A549 (cell line): ENCODE measurements around the gene PLA2G4B. TPM values are rescaled to one million over a fixed set of nuclear protein-coding genes. Genes with fewer than 3 reads are reported as not detected.

Experiments used
- ATAC-seq, 2 experiments: fragments of 200-7000 bp in 1 of 2; fragments of >200 bp in 1 of 2; cut with Nextera tagmentation in 1 of 2; cut with Tn5 transposase in 1 of 2; 3 replicates each; pipeline versions ENCODE4 v1.8.0 to v1.9.1; 2018 to 2020; ENCODE audit warnings: mild to moderate bottlenecking in 1 of 2, moderate library complexity in 1 of 2
- CTCF ChIA-PET: fragments of 300-600 bp; sonication (Branson Sonifier 250); formaldehyde crosslinking; extraction: SDS; loops from one replicate; lab custom pipeline; 2021; ENCODE audit warnings: antibody characterized with exemption, inconsistent platforms; lab: Yijun Ruan, JAX
- POLR2A ChIA-PET: fragments of 350-600 bp; formaldehyde crosslinking; extraction: SDS; loops from one replicate; lab custom pipeline; 2021; ENCODE audit warnings: antibody characterized with exemption, inconsistent platforms; lab: Yijun Ruan, JAX
- DNase-seq, 2 experiments: peaks; one replicate each; pipeline versions ENCODE4 v3.0.0 to v3.0.0-alpha.2; 2011 to 2016; ENCODE audit warnings: low read depth in 1 of 2, low spot score in 1 of 2
- FAIRE-seq: peaks from 2 replicates; lab custom pipeline; 2011; peaks lifted over from hg19 to GRCh38; lab: Jason Lieb, UNC
- H3K27ac ChIP-seq, 2 experiments: fragments of >200 bp; sonication (Bioruptor Twin); formaldehyde crosslinking; 3 replicates each; pipeline ENCODE4 v1.5.1; 2016 to 2017
- H3K4me1 ChIP-seq: fragments of >200 bp; sonication (Bioruptor Twin); formaldehyde crosslinking; 3 replicates; pipeline ENCODE4 v1.6.1; 2016
- H3K4me2 ChIP-seq: fragments of >200 bp; sonication (Bioruptor Twin); formaldehyde crosslinking; 3 replicates; pipeline ENCODE4 v1.6.1; 2016
- H3K4me3 ChIP-seq: fragments of >200 bp; sonication (Bioruptor Twin); formaldehyde crosslinking; 3 replicates; pipeline ENCODE4 v1.5.1; 2016
- H3K9me3 ChIP-seq: fragments of >200 bp; sonication (Bioruptor Twin); formaldehyde crosslinking; 3 replicates; pipeline ENCODE4 v1.6.1; 2016
- ATOH8 ChIP-seq: fragments of 250-450 bp; sonication (Bioruptor Pico); IDR thresholded peaks from 2 replicates; pipeline ENCODE4 v1.5.0; 2020; ENCODE audit warnings: low read depth, mild to moderate bottlenecking, moderate library complexity
- BHLHE40 ChIP-seq: IDR thresholded peaks from 2 replicates; pipeline ENCODE4 v1.6.1; 2012; ENCODE audit warnings: low read depth, low read length, inconsistent platforms
- CBX2 ChIP-seq: fragments of 200-600 bp; sonication (generic); IDR thresholded peaks from 2 replicates; pipeline ENCODE4 v1.6.1; 2016; ENCODE audit warnings: low read depth, mild to moderate bottlenecking, borderline replicate concordance
- CBX8 ChIP-seq: fragments of 200-600 bp; sonication (generic); IDR thresholded peaks from 2 replicates; pipeline ENCODE4 v1.6.1; 2016
- CEBPB ChIP-seq, 2 experiments: fragments of >200 bp in 1 of 2; sonication (Bioruptor Twin) in 1 of 2; formaldehyde crosslinking in 1 of 2; IDR thresholded peaks; 2 replicates each; pipeline ENCODE4 v1.6.1; 2012 to 2016
- EHF ChIP-seq: fragments of 250-450 bp; sonication (Bioruptor Pico); IDR thresholded peaks from 2 replicates; pipeline ENCODE4 v1.5.0; 2020; ENCODE audit warnings: mild to moderate bottlenecking
- ESRRA ChIP-seq: fragments of 150-350 bp; IDR thresholded peaks from 2 replicates; pipeline ENCODE4 v1.6.1; 2014; ENCODE audit warnings: mild to moderate bottlenecking, low read length, borderline replicate concordance
- FOSB ChIP-seq: fragments of 250-450 bp; sonication (Bioruptor Pico); IDR thresholded peaks from 2 replicates; pipeline ENCODE4 v1.5.0; 2020; ENCODE audit warnings: mild to moderate bottlenecking, moderate library complexity
- HDAC2 ChIP-seq: fragments of 200-600 bp; sonication (generic); IDR thresholded peaks from 2 replicates; pipeline ENCODE4 v1.6.1; 2016
- HEYL ChIP-seq: fragments of 250-450 bp; sonication (Bioruptor Pico); IDR thresholded peaks from 2 replicates; pipeline ENCODE4 v1.8.0; 2021; ENCODE audit warnings: mild to moderate bottlenecking, moderate library complexity
- HMGXB4 ChIP-seq: fragments of 250-450 bp; sonication (Bioruptor Pico); IDR thresholded peaks from 2 replicates; pipeline ENCODE4 v1.5.0; 2021; ENCODE audit warnings: mild to moderate bottlenecking, moderate library complexity, borderline replicate concordance
- HOXB5 ChIP-seq: fragments of 250-450 bp; sonication (Bioruptor Pico); IDR thresholded peaks from 2 replicates; pipeline ENCODE4 v1.5.0; 2020; ENCODE audit warnings: mild to moderate bottlenecking, moderate library complexity
- JUNB ChIP-seq: fragments of >200 bp; sonication (Bioruptor Twin); formaldehyde crosslinking; IDR thresholded peaks from 2 replicates; pipeline ENCODE4 v1.6.1; 2016
- KDM5A ChIP-seq: fragments of 200-600 bp; sonication (generic); IDR thresholded peaks from 2 replicates; pipeline ENCODE4 v1.6.1; 2016; ENCODE audit warnings: antibody characterized with exemption, mild to moderate bottlenecking
- MAZ ChIP-seq: fragments of 150-350 bp; IDR thresholded peaks from 2 replicates; pipeline ENCODE4 v1.6.1; 2014; ENCODE audit warnings: antibody characterized with exemption, low read depth, low read length, borderline replicate concordance
- NPAS2 ChIP-seq: fragments of 250-450 bp; sonication (Bioruptor Pico); IDR thresholded peaks from 2 replicates; pipeline ENCODE4 v1.8.0; 2022; ENCODE audit warnings: mild to moderate bottlenecking, moderate library complexity, borderline replicate concordance
- POLR2A ChIP-seq: IDR thresholded peaks from 2 replicates; pipeline ENCODE4 v1.6.1; 2012; ENCODE audit warnings: mild to moderate bottlenecking, low read length
- RAD21 ChIP-seq, 2 experiments: fragments of >200 bp in 1 of 2; sonication (Bioruptor Twin) in 1 of 2; formaldehyde crosslinking in 1 of 2; IDR thresholded peaks in 1 of 2; conservative IDR thresholded peaks in 1 of 2; 2 replicates in 1 of 2; 3 replicates in 1 of 2; pipeline ENCODE4 v1.6.1; 2012 to 2018; ENCODE audit warnings: inconsistent platforms in 1 of 2
- RARB ChIP-seq: fragments of 250-450 bp; sonication (Bioruptor Pico); IDR thresholded peaks from 2 replicates; pipeline ENCODE4 v1.8.0; 2021; ENCODE audit warnings: mild to moderate bottlenecking, moderate library complexity
- RNF2 ChIP-seq: fragments of 200-600 bp; sonication (generic); IDR thresholded peaks from 2 replicates; pipeline ENCODE4 v1.6.1; 2016; ENCODE audit warnings: low read depth, mild to moderate bottlenecking, antibody characterized with exemption, moderate library complexity, borderline replicate concordance
- SMC3 ChIP-seq: fragments of >200 bp; sonication (Bioruptor Twin); formaldehyde crosslinking; IDR thresholded peaks from 3 replicates; pipeline ENCODE4 v1.6.1; 2018; ENCODE audit warnings: inconsistent platforms
- SREBF2 ChIP-seq: fragments of 450-650 bp; IDR thresholded peaks from 2 replicates; pipeline ENCODE4 v1.6.1; 2014; ENCODE audit warnings: mild to moderate bottlenecking, moderate library complexity
- ZFP36 ChIP-seq: fragments of 450-650 bp; IDR thresholded peaks from 2 replicates; pipeline ENCODE4 v1.6.1; 2014; ENCODE audit warnings: borderline replicate concordance; ENCODE audit not compliant: partially characterized antibody
- ZSCAN20 ChIP-seq: fragments of 250-450 bp; sonication (Bioruptor Pico); IDR thresholded peaks from 2 replicates; pipeline ENCODE4 v1.8.0; 2022; ENCODE audit warnings: mild to moderate bottlenecking, moderate library complexity
- WGBS: methylation state at CpG from one replicate; pipeline ENCODE4 v1.1.6; 2017; ENCODE audit errors: missing lambda C conversion rate; 5-methylcytosine and 5-hydroxymethylcytosine counted together
- polyA plus RNA-seq, 4 experiments: library from polyadenylated mRNA; depleted of rRNA in 3 of 4; stranded (reverse); fragments of >200 nt; fragmentation: RNase III in 1 of 4; extraction: RNeasy Plus Mini Kit Qiagen cat#74134 plus additional on column Dnase treatment in 1 of 4; gene quantifications; 2 replicates in 3 of 4; 3 replicates in 1 of 4; pipeline ENCODE4 v1.2.3, GENCODE V29; 2011 to 2017
- TF ChIP-seq, protein P1 (sequence below): fragments of >200 bp; sonication (Bioruptor Twin); formaldehyde crosslinking; IDR thresholded peaks from 3 replicates; pipeline ENCODE4 v1.5.1; 2016
- TF ChIP-seq, protein P2 (sequence below): IDR thresholded peaks from 2 replicates; pipeline ENCODE4 v1.6.1; 2012
- TF ChIP-seq, protein P3 (sequence below): fragments of >200 bp; sonication (Bioruptor Twin); formaldehyde crosslinking; IDR thresholded peaks from 2 replicates; pipeline ENCODE4 v1.6.1; 2016
- TF ChIP-seq, protein P4 (sequence below): fragments of 450-650 bp; IDR thresholded peaks from 2 replicates; pipeline ENCODE4 v1.6.1; 2014; ENCODE audit warnings: antibody characterized with exemption

The PLA2G4B gene
- polyA plus RNA-seq, 2 of the 4 experiments (the other 2 are of a cell fraction): 2.2 to 2.6 TPM

GRCh38 chr15:41797201-41797944 lies 41.3 kb upstream of the PLA2G4B start:
- TF ChIP-seq ZFP36: no peak
- no peak for TF ChIP-seq RAD21 (conservative IDR thresholded peaks at IDR 0.05 in 1 of 2, IDR thresholded peaks at IDR 0.05 in 1 of 2)
- TF ChIP-seq, protein P1, sequence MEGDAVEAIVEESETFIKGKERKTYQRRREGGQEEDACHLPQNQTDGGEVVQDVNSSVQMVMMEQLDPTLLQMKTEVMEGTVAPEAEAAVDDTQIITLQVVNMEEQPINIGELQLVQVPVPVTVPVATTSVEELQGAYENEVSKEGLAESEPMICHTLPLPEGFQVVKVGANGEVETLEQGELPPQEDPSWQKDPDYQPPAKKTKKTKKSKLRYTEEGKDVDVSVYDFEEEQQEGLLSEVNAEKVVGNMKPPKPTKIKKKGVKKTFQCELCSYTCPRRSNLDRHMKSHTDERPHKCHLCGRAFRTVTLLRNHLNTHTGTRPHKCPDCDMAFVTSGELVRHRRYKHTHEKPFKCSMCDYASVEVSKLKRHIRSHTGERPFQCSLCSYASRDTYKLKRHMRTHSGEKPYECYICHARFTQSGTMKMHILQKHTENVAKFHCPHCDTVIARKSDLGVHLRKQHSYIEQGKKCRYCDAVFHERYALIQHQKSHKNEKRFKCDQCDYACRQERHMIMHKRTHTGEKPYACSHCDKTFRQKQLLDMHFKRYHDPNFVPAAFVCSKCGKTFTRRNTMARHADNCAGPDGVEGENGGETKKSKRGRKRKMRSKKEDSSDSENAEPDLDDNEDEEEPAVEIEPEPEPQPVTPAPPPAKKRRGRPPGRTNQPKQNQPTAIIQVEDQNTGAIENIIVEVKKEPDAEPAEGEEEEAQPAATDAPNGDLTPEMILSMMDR: no peak
- no peak for TF ChIP-seq CEBPB (IDR thresholded peaks at IDR 0.05)
- TF ChIP-seq CBX2: no peak
- TF ChIP-seq, protein P2, sequence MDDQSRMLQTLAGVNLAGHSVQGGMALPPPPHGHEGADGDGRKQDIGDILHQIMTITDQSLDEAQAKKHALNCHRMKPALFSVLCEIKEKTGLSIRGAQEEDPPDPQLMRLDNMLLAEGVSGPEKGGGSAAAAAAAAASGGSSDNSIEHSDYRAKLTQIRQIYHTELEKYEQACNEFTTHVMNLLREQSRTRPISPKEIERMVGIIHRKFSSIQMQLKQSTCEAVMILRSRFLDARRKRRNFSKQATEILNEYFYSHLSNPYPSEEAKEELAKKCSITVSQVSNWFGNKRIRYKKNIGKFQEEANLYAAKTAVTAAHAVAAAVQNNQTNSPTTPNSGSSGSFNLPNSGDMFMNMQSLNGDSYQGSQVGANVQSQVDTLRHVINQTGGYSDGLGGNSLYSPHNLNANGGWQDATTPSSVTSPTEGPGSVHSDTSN: no peak
- TF ChIP-seq JUNB: no peak
- TF ChIP-seq HEYL (CRISPR knock-in tag): no peak
- TF ChIP-seq ESRRA: no peak
- TF ChIP-seq HOXB5 (CRISPR knock-in tag): no peak
- no peak for TF ChIP-seq HMGXB4 (CRISPR knock-in tag)
- TF ChIP-seq BHLHE40: no peak
- no peak for TF ChIP-seq SREBF2
- no peak for TF ChIP-seq SMC3
- no peak for TF ChIP-seq CBX8
- no peak for TF ChIP-seq ATOH8 (CRISPR knock-in tag)
- no peak for TF ChIP-seq RNF2
- no peak for TF ChIP-seq NPAS2 (CRISPR knock-in tag)
- TF ChIP-seq, all 56 proteins: peak for 0
- 91% methylated on average over 8 of the region's 8 CpGs for WGBS
- no peak overlapping the region for H3K4me2 ChIP-seq
- H3K4me3 ChIP-seq: no peak overlapping the region
- no peaks in the 10 kb centered on the region for H3K9me3 ChIP-seq
- DNase-seq (no peak), FAIRE-seq (no peak), ATAC-seq (no peak)
- H3K4me1 ChIP-seq: no peaks in the 10 kb centered on the region
- ChIA-PET POLR2A (no interaction called here), CTCF (interaction anchor here (0.9 to 3.3 kb wide), 2 partner anchors 9 to 14 kb away, joined by 3 to 17 read pairs; no protein-coding TSS in a partner anchor)
- H3K27ac ChIP-seq: no peak overlapping the region

- ChIA-PET CTCF (no interaction called here), POLR2A (no interaction called here)
- Histone ChIP-seq H3K4me3 (no peak overlapping the region), H3K4me2 (no peak overlapping the region), H3K9me3 (no peaks in the 10 kb centered on the region), H3K4me1 (no peaks in the 10 kb centered on the region), H3K27ac (no peak overlapping the region)
- DNase-seq (no peak), FAIRE-seq (no peak), ATAC-seq (peak in 1 of 2 experiments; percentile 30; a peak in 1 of 6 replicates)
- TF ChIP-seq FOSB (CRISPR knock-in tag) (no peak), CBX8 (no peak), ZFP36 (no peak), ZSCAN20 (CRISPR knock-in tag) (no peak), MAZ (no peak), POLR2A (no peak), RARB (CRISPR knock-in tag) (no peak), RNF2 (no peak), KDM5A (no peak), HDAC2 (no peak), ATOH8 (CRISPR knock-in tag) (no peak), EHF (CRISPR knock-in tag) (no peak)
- TF ChIP-seq, protein P3, sequence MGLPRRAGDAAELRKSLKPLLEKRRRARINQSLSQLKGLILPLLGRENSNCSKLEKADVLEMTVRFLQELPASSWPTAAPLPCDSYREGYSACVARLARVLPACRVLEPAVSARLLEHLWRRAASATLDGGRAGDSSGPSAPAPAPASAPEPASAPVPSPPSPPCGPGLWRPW: no peak
- TF ChIP-seq, protein P4, sequence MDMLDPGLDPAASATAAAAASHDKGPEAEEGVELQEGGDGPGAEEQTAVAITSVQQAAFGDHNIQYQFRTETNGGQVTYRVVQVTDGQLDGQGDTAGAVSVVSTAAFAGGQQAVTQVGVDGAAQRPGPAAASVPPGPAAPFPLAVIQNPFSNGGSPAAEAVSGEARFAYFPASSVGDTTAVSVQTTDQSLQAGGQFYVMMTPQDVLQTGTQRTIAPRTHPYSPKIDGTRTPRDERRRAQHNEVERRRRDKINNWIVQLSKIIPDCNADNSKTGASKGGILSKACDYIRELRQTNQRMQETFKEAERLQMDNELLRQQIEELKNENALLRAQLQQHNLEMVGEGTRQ: no peak
- 85% methylated on average over 9 of the region's 9 CpGs for WGBS
Measured at GRCh38 chr15:41798607-41799487, 39.8 kb upstream of the PLA2G4B start.
